ENCODE data around the gene SYT8.

SYT8 gene

GRCh38 chr11:1864831-1865665 is 30.3 kb downstream of the SYT8 start:
- no peaks in the 10 kb centered on the region for H3K36me3 ChIP-seq (ENCODE audit: control insufficient read depth, insufficient read depth, low read length)
- no peak overlapping the region for H3K27ac ChIP-seq (ENCODE audit: low read depth, low read length, severe bottlenecking)
- WGBS, 2 experiments (ENCODE audit: insufficient coverage in 2 of 2): 93 to 94% methylated on average over 28 to 30 of the region's 30 CpGs
- H3K4me3 ChIP-seq (ENCODE audit: extremely low read depth, insufficient read depth, low read length, poor library complexity, severe bottlenecking): no peak overlapping the region
- H3K9me3 ChIP-seq (ENCODE audit: control insufficient read depth, low read length): no peaks in the 10 kb centered on the region
- H3K4me1 ChIP-seq (ENCODE audit: control insufficient read depth, insufficient read depth, low read length, poor library complexity, severe bottlenecking): peaks cover 26% of the 10 kb centered on the region

DNA sequence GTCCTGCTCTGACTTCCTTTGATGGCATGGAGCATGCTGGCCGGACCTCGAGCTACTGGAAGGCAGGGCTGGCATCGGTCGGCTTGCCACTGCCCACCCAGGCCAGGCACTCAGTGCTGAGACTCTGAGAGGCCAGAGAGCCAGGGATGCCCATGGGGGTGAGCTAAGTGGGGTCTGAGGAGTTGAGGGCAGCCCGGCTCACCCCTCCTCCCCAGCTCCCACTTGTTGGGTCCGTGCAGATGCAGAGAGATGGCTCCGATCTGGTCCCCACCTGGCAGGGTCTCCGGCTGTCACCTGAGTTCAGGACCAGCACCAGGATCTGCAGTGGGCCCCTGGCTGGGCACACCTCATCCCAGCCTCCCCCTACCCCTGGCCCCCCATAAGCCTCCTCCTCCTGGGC is 31.4 kb downstream of the SYT8 start:
- Histone ChIP-seq H3K9me3 (ENCODE audit: control insufficient read depth, low read length) (no peaks in the 10 kb centered on the region), H3K4me3 (ENCODE audit: extremely low read depth, insufficient read depth, low read length, poor library complexity, severe bottlenecking) (no peak overlapping the region), H3K27ac (ENCODE audit: low read depth, low read length, severe bottlenecking) (no peak overlapping the region), H3K4me1 (ENCODE audit: control insufficient read depth, insufficient read depth, low read length, poor library complexity, severe bottlenecking) (peaks cover 26% of the 10 kb centered on the region), H3K36me3 (ENCODE audit: control insufficient read depth, insufficient read depth, low read length) (no peaks in the 10 kb centered on the region)
- 92 to 95% methylated on average over 6 to 8 of the region's 8 CpGs for WGBS, 2 experiments (ENCODE audit: insufficient coverage in 2 of 2)

DNA sequence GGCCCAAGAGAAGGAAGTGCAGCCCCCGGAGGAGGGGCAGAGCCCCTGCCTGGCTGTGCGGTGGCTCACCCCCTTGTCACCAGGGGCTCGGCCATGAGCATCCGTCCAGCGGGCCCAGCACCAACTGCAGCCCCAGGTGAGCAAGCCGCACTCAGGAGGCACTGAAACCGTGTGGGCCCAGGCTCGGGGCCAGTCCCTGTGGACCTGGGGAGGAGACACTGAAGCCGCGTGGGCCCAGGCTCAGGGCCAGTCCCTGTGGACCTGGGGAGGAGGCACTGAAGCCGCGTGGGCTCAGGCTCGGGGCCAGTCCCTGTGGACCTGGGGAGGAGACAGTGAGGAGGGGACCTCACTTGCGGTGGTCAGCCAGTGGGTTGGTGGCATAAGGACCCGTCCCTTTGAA is 32.0 kb downstream of the SYT8 start:
- H3K9me3 ChIP-seq (ENCODE audit: control insufficient read depth, low read length): no peaks in the 10 kb centered on the region
- 90 to 98% methylated on average over 8 to 10 of the region's 15 CpGs for WGBS, 2 experiments (ENCODE audit: insufficient coverage in 2 of 2)
- H3K27ac ChIP-seq (ENCODE audit: low read depth, low read length, severe bottlenecking): no peak overlapping the region
- H3K4me1 ChIP-seq (ENCODE audit: control insufficient read depth, insufficient read depth, low read length, poor library complexity, severe bottlenecking): peaks cover 26% of the 10 kb centered on the region
- H3K4me3 ChIP-seq (ENCODE audit: extremely low read depth, insufficient read depth, low read length, poor library complexity, severe bottlenecking): no peak overlapping the region
- no peaks in the 10 kb centered on the region for H3K36me3 ChIP-seq (ENCODE audit: control insufficient read depth, insufficient read depth, low read length)

GRCh38 chr11:1867381-1867780 is 32.6 kb downstream of the SYT8 start:
- Histone ChIP-seq H3K36me3 (ENCODE audit: control insufficient read depth, insufficient read depth, low read length) (no peaks in the 10 kb centered on the region), H3K9me3 (ENCODE audit: control insufficient read depth, low read length) (no peaks in the 10 kb centered on the region), H3K27ac (ENCODE audit: low read depth, low read length, severe bottlenecking) (no peak overlapping the region), H3K4me1 (ENCODE audit: control insufficient read depth, insufficient read depth, low read length, poor library complexity, severe bottlenecking) (peaks cover 26% of the 10 kb centered on the region), H3K4me3 (ENCODE audit: extremely low read depth, insufficient read depth, low read length, poor library complexity, severe bottlenecking) (no peak overlapping the region)
- WGBS, 2 experiments (ENCODE audit: insufficient coverage in 2 of 2): 87 to 93% methylated on average over 3 to 7 of the region's 8 CpGs

DNA sequence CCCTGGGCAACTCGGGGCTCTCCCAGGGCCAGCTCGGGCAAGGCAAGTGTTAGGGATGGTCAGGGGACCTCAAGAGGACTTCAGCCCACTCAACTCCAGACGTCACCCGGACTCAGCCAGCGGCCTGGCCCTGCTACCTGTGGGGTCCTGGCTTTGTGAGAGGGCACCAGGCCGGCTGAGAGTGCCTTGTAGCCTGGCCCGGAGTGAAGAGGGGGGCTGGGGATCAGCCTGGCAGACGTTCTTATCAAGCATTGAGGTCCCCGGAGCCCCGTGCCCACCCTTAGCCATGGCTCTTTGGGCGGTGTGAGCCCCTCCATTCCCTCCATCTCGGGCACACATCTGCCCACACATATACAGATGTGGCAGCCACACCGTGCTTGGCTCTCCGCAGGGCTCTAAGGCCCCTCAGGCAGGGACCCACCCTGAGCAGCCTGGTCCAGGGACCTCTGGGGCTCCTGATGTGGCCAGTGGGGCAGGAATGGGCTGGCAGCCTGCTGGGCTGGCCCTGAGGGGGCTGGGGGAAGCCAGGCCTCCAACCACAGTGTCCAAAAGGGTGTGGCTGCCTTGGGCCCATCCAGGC is 33.4 kb downstream of the SYT8 start:
- Histone ChIP-seq H3K36me3 (ENCODE audit: control insufficient read depth, insufficient read depth, low read length) (no peaks in the 10 kb centered on the region), H3K4me1 (ENCODE audit: control insufficient read depth, insufficient read depth, low read length, poor library complexity, severe bottlenecking) (peaks cover 20% of the 10 kb centered on the region), H3K4me3 (ENCODE audit: extremely low read depth, insufficient read depth, low read length, poor library complexity, severe bottlenecking) (no peak overlapping the region), H3K27ac (ENCODE audit: low read depth, low read length, severe bottlenecking) (no peak overlapping the region), H3K9me3 (ENCODE audit: control insufficient read depth, low read length) (no peaks in the 10 kb centered on the region)
- WGBS, 2 experiments (ENCODE audit: insufficient coverage in 2 of 2): 89 to 96% methylated on average over 10 to 12 of the region's 14 CpGs

GRCh38 chr11:1868636-1869291 is 34.0 kb downstream of the SYT8 start:
- whole genome bisulfite sequencing, 2 experiments (ENCODE audit: insufficient coverage in 2 of 2): 90 to 91% methylated on average over 21 to 25 of the region's 25 CpGs
- Histone ChIP-seq H3K4me1 (ENCODE audit: control insufficient read depth, insufficient read depth, low read length, poor library complexity, severe bottlenecking) (peaks cover 19% of the 10 kb centered on the region), H3K9me3 (ENCODE audit: control insufficient read depth, low read length) (no peaks in the 10 kb centered on the region), H3K27ac (ENCODE audit: low read depth, low read length, severe bottlenecking) (no peak overlapping the region), H3K36me3 (ENCODE audit: control insufficient read depth, insufficient read depth, low read length) (no peaks in the 10 kb centered on the region), H3K4me3 (ENCODE audit: extremely low read depth, insufficient read depth, low read length, poor library complexity, severe bottlenecking) (no peak overlapping the region)

DNA sequence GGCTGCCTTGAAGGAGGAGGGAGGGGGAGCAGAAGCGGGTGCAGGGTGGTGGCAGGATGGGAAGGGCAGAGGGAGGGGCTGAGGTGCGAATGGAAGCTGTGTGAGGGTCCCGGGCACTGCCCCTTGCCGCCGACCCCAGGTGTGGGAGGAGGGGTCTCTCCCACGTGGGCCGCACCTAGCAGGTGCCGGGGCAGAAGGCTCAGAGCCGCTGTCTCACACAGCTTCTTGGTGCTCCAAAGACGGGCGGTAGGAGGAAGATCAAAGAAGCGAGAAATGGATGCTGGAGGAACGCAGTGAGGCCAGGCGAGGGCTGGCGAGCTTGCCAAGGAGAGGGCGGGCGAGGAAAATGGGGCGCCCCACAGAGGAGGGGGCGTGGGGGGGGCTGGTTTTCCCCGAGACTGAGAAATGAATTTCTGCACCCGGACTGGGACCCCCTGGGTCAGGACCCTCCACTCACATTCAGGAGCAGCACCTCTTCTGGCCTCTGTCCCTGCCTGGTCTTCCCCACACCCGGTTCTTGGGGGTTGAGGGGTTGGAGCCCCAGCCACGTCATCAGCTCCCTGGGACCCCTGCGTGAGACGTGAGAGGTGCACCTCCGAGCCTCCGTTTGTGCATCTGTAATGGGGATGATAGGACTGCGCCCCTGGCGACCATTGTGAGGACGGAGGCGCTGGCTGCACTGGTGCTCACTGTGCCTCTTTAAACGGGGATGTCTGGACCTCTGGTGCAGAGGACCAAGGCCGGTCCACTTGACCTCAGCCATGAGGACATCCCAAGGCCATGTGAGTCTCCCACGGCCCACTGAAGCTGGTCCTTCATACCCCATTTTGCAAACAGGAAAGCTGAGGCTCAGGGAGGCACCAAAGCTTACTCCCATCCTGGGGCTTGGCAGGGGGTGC is 34.9 kb downstream of the SYT8 start:
- no peaks in the 10 kb centered on the region for H3K9me3 ChIP-seq (ENCODE audit: control insufficient read depth, low read length)
- H3K27ac ChIP-seq (ENCODE audit: low read depth, low read length, severe bottlenecking): no peak overlapping the region
- H3K4me1 ChIP-seq (ENCODE audit: control insufficient read depth, insufficient read depth, low read length, poor library complexity, severe bottlenecking): peaks cover 12% of the 10 kb centered on the region
- no peak overlapping the region for H3K4me3 ChIP-seq (ENCODE audit: extremely low read depth, insufficient read depth, low read length, poor library complexity, severe bottlenecking)
- no peaks in the 10 kb centered on the region for H3K36me3 ChIP-seq (ENCODE audit: control insufficient read depth, insufficient read depth, low read length)
- WGBS, 2 experiments (ENCODE audit: insufficient coverage in 2 of 2): 82 to 86% methylated on average over 28 to 32 of the region's 34 CpGs

DNA sequence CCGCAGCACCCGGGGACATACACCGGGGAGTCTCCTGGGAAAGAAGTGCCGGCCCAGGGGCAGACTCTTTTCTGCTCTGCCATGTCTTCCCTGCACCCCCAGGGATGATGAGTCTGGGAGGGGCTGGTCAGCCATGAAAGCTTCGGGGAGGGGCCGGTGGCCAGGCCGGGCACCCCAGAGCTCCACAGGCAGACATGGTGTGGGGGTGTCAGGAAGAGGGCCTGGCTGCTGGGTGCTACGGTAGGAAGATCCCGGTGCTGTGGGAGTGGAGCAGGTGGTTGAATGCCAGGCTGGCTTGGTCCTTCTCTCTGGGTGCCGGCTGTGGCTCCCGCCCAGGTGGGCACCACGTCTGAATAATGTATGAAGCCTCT is 35.5 kb downstream of the SYT8 start:
- no peak overlapping the region for H3K4me3 ChIP-seq (ENCODE audit: extremely low read depth, insufficient read depth, low read length, poor library complexity, severe bottlenecking)
- no peak overlapping the region for H3K27ac ChIP-seq (ENCODE audit: low read depth, low read length, severe bottlenecking)
- WGBS, 2 experiments (ENCODE audit: insufficient coverage in 2 of 2): 88 to 91% methylated on average over 9 to 11 of the region's 12 CpGs
- peaks cover 12% of the 10 kb centered on the region for H3K4me1 ChIP-seq (ENCODE audit: control insufficient read depth, insufficient read depth, low read length, poor library complexity, severe bottlenecking)
- H3K36me3 ChIP-seq (ENCODE audit: control insufficient read depth, insufficient read depth, low read length): no peaks in the 10 kb centered on the region
- H3K9me3 ChIP-seq (ENCODE audit: control insufficient read depth, low read length): no peaks in the 10 kb centered on the region

DNA sequence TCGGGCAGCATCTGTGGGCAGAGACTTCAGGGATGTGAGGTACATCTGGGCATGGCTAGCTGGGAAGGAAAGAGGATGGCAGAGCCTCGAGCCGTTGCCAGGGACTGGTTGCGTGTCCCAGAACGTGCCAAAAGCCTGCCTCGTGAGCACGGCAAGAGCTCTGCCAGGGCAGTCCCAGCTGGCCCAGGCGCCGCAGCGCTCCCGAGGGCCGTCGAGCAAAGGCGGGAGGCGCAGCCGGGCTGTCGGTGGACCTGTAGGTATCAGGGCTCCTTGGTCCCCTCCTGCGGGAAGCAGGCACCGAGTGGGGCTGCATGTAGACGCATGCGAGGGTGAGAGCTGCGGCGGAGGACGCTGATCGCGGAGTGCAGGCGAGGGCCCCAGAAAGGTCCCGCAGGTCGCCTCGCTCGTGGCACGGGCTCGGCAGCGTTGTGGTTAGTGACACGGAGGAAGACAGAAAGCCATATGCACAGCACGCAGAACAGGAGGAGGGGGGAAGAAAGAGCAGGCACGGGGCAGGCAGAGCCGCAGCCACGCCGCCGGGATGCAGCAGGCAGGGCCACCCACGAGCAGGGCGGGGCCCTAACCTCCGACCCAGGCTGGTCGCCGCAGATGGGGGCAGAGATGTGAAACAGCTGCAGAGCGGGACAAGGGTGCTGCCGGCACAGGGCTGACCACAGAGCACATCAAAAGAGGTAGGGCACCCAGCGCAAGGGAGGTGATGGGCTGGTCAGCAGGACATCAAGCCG is 36.1 kb downstream of the SYT8 start:
- no peaks in the 10 kb centered on the region for H3K36me3 ChIP-seq (ENCODE audit: control insufficient read depth, insufficient read depth, low read length)
- no peaks in the 10 kb centered on the region for H3K9me3 ChIP-seq (ENCODE audit: control insufficient read depth, low read length)
- H3K27ac ChIP-seq (ENCODE audit: low read depth, low read length, severe bottlenecking): no peak overlapping the region
- WGBS, 2 experiments (ENCODE audit: insufficient coverage in 2 of 2): 62 to 71% methylated on average over 45 to 50 of the region's 50 CpGs
- H3K4me3 ChIP-seq (ENCODE audit: extremely low read depth, insufficient read depth, low read length, poor library complexity, severe bottlenecking): no peak overlapping the region
- H3K4me1 ChIP-seq (ENCODE audit: control insufficient read depth, insufficient read depth, low read length, poor library complexity, severe bottlenecking): peaks cover 17% of the 10 kb centered on the region

GRCh38 chr11:1871531-1871930 is 36.7 kb downstream of the SYT8 start:
- WGBS, 2 experiments (ENCODE audit: insufficient coverage in 2 of 2): 89 to 95% methylated on average over 8 to 11 of the region's 15 CpGs
- Histone ChIP-seq H3K36me3 (ENCODE audit: control insufficient read depth, insufficient read depth, low read length) (no peaks in the 10 kb centered on the region), H3K27ac (ENCODE audit: low read depth, low read length, severe bottlenecking) (no peak overlapping the region), H3K4me3 (ENCODE audit: extremely low read depth, insufficient read depth, low read length, poor library complexity, severe bottlenecking) (no peak overlapping the region), H3K4me1 (ENCODE audit: control insufficient read depth, insufficient read depth, low read length, poor library complexity, severe bottlenecking) (peaks cover 23% of the 10 kb centered on the region), H3K9me3 (ENCODE audit: control insufficient read depth, low read length) (no peaks in the 10 kb centered on the region)
